H1 (cell line): Measurements from ENCODE around the gene CACNG8. TPM values are rescaled to one million over a fixed set of nuclear protein-coding genes. Genes with fewer than 3 reads are reported as not detected.

Experiments
- CTCF ChIA-PET: fragments of 300-600 bp; sonication (Branson Sonifier 250); formaldehyde crosslinking; loops from one replicate; lab custom pipeline; 2021; ENCODE audit not compliant: partially characterized antibody; lab: Charles Lee
- POLR2A ChIA-PET: fragments of 300-600 bp; sonication (Branson Sonifier 250); formaldehyde crosslinking; loops from one replicate; lab custom pipeline; 2021; ENCODE audit warnings: inconsistent platforms; ENCODE audit not compliant: partially characterized antibody; lab: Charles Lee
- DNase-seq, 2 experiments: peaks; one replicate each; pipeline versions ENCODE4 v3.0.0 to v3.0.0-alpha.2; 2010 to 2022; ENCODE audit warnings: low spot score in 2 of 2, low read depth in 1 of 2, mixed read lengths in 1 of 2
- FAIRE-seq: peaks from 2 replicates; lab custom pipeline; 2011; peaks lifted over from hg19 to GRCh38; lab: Jason Lieb, UNC
- H2AFZ ChIP-seq: 2 replicates; pipeline ENCODE4 v1.8.1; 2012; ENCODE audit warnings: low read length, inconsistent platforms
- H2AK5ac ChIP-seq: 2 replicates; pipeline ENCODE4 v1.6.1; 2013; ENCODE audit warnings: low read depth, low read length
- H2BK120ac ChIP-seq: replicated peaks from 2 replicates; pipeline ENCODE3; 2013; ENCODE audit warnings: low read depth, low read length, inconsistent platforms
- H2BK12ac ChIP-seq: 2 replicates; pipeline ENCODE4 v1.6.1; 2013; ENCODE audit warnings: low read depth, low read length
- H2BK15ac ChIP-seq: 2 replicates; pipeline ENCODE4 v1.6.1; 2013; ENCODE audit warnings: low read length
- H2BK20ac ChIP-seq: 2 replicates; pipeline ENCODE4 v1.6.1; 2013; ENCODE audit warnings: low read length
- H2BK5ac ChIP-seq: 2 replicates; pipeline ENCODE4 v1.6.1; 2013; ENCODE audit warnings: low read depth, low read length
- H3K14ac ChIP-seq: 2 replicates; pipeline ENCODE4 v1.6.1; 2013; ENCODE audit warnings: inconsistent platforms; ENCODE audit not compliant: insufficient read length
- H3K18ac ChIP-seq: 2 replicates; pipeline ENCODE4 v1.6.1; 2013; ENCODE audit warnings: low read length; ENCODE audit errors: extremely low read depth
- H3K23ac ChIP-seq: 2 replicates; pipeline ENCODE4 v1.6.1; 2013; ENCODE audit warnings: inconsistent platforms; ENCODE audit not compliant: insufficient read length
- H3K23me2 ChIP-seq: 2 replicates; pipeline ENCODE4 v1.6.1; 2013; ENCODE audit warnings: low read depth, low read length
- H3K27ac ChIP-seq: 2 replicates; pipeline ENCODE4 v1.6.1; 2011; ENCODE audit warnings: low read depth, low read length, inconsistent platforms
- H3K27me3 ChIP-seq, 4 experiments: replicated peaks in 1 of 4; 1 replicate in 1 of 4; 2 replicates in 3 of 4; pipeline versions ENCODE4 v1.6.1 to v1.8.1; 2011 to 2013; ENCODE audit warnings: low read length in 3 of 4, mild to moderate bottlenecking in 3 of 4, inconsistent platforms in 2 of 4, mixed read lengths in 2 of 4, moderate library complexity in 1 of 4; ENCODE audit not compliant: control insufficient read depth in 3 of 4, insufficient read depth in 3 of 4; ENCODE audit errors: extremely low read depth in 1 of 4
- H3K36me3 ChIP-seq, 4 experiments: 2 replicates each; pipeline versions ENCODE4 v1.6.1 to v1.8.1; 2011 to 2013; ENCODE audit warnings: mild to moderate bottlenecking in 4 of 4, low read length in 3 of 4, moderate library complexity in 2 of 4, control low read depth in 1 of 4, inconsistent platforms in 1 of 4; ENCODE audit not compliant: insufficient read depth in 4 of 4, control insufficient read depth in 2 of 4
- H3K4ac ChIP-seq: replicated peaks from 2 replicates; pipeline ENCODE3; 2013; ENCODE audit warnings: low read length, low read depth, mixed read lengths, inconsistent platforms; ENCODE audit not compliant: insufficient read length
- H3K4me1 ChIP-seq, 4 experiments: replicated peaks in 1 of 4; 1 replicate in 1 of 4; 2 replicates in 3 of 4; pipeline versions ENCODE4 v1.6.1 to v1.8.1; 2011 to 2013; ENCODE audit warnings: low read length in 3 of 4, inconsistent platforms in 2 of 4, mixed read lengths in 1 of 4; ENCODE audit not compliant: insufficient read depth in 4 of 4, control insufficient read depth in 3 of 4
- H3K4me2 ChIP-seq, 2 experiments: 2 replicates each; pipeline versions ENCODE4 v1.6.1 to v1.8.1; 2011 to 2013; ENCODE audit warnings: low read depth in 2 of 2, low read length in 2 of 2, control low read depth in 1 of 2, inconsistent platforms in 1 of 2, mild to moderate bottlenecking in 1 of 2; ENCODE audit not compliant: insufficient read depth in 1 of 2
- H3K4me3 ChIP-seq, 4 experiments: fragments of 200-600, 300-600 bp in 1 of 4; sonication (generic), shearing (Covaris generic), sonication (Bioruptor Twin) in 1 of 4; 2 replicates each; pipeline versions ENCODE4 v1.5.1 to v1.8.1; 2011 to 2016; ENCODE audit warnings: low read length in 4 of 4, low read depth in 3 of 4, control low read depth in 2 of 4, inconsistent platforms in 2 of 4, mild to moderate bottlenecking in 2 of 4, mixed read lengths in 1 of 4, moderate library complexity in 1 of 4; ENCODE audit not compliant: insufficient read depth in 2 of 4; ENCODE audit errors: extremely low read depth in 1 of 4
- H3K56ac ChIP-seq: replicated peaks from 2 replicates; pipeline ENCODE3; 2013; ENCODE audit warnings: low read depth, mild to moderate bottlenecking, mixed read lengths, low read length, inconsistent platforms; ENCODE audit not compliant: insufficient read length
- H3K79me1 ChIP-seq: 2 replicates; pipeline ENCODE4 v1.6.1; 2013; ENCODE audit warnings: low read depth, low read length, control low read depth
- H3K79me2 ChIP-seq, 2 experiments: 2 replicates each; pipeline versions ENCODE4 v1.6.1 to v1.8.1; 2012 to 2013; ENCODE audit warnings: low read length in 2 of 2, mild to moderate bottlenecking in 2 of 2, inconsistent platforms in 1 of 2; ENCODE audit not compliant: insufficient read depth in 2 of 2, control insufficient read depth in 1 of 2
- H3K9ac ChIP-seq, 4 experiments: replicated peaks in 1 of 4; 1 replicate in 1 of 4; 2 replicates in 3 of 4; pipeline versions ENCODE4 v1.6.1 to v1.8.1; 2011 to 2013; ENCODE audit warnings: low read depth in 3 of 4, low read length in 3 of 4, control low read depth in 2 of 4, mild to moderate bottlenecking in 2 of 4, moderate library complexity in 2 of 4, inconsistent platforms in 1 of 4; ENCODE audit errors: extremely low read depth in 1 of 4
- H3K9me3 ChIP-seq, 2 experiments: 2 replicates each; pipeline versions ENCODE4 v1.6.1 to v1.8.1; 2012 to 2013; ENCODE audit warnings: mild to moderate bottlenecking in 2 of 2, moderate library complexity in 2 of 2, control low read depth in 1 of 2, inconsistent platforms in 1 of 2, low read depth in 1 of 2, low read length in 1 of 2, mixed read lengths in 1 of 2; ENCODE audit not compliant: insufficient read depth in 2 of 2
- H4K20me1 ChIP-seq, 2 experiments: replicated peaks in 1 of 2; 2 replicates each; pipeline versions ENCODE3 to v1.8.1; 2011 to 2013; ENCODE audit warnings: inconsistent platforms in 2 of 2, low read length in 2 of 2, mild to moderate bottlenecking in 1 of 2; ENCODE audit not compliant: insufficient read depth in 2 of 2, control insufficient read depth in 1 of 2
- H4K5ac ChIP-seq: 2 replicates; pipeline ENCODE4 v1.6.1; 2013; ENCODE audit warnings: low read length, low read depth, mixed read lengths, inconsistent platforms; ENCODE audit not compliant: insufficient read length
- H4K8ac ChIP-seq: 2 replicates; pipeline ENCODE4 v1.8.0; 2013; ENCODE audit warnings: mild to moderate bottlenecking, moderate library complexity, low read length, inconsistent platforms; ENCODE audit not compliant: insufficient read depth; ENCODE audit errors: extremely low read depth
- H4K91ac ChIP-seq: replicated peaks from 2 replicates; pipeline ENCODE3; 2013; ENCODE audit warnings: low read length, mixed read lengths, inconsistent platforms; ENCODE audit not compliant: insufficient read length
- BACH1 ChIP-seq: IDR thresholded peaks from 2 replicates; pipeline ENCODE4 v1.6.1; 2012; ENCODE audit warnings: low read length, improper control_type of control experiment
- BCL11A ChIP-seq, 2 experiments: IDR thresholded peaks; one replicate each; pipeline ENCODE4 v1.6.1; 2011; ENCODE audit warnings: low read depth in 2 of 2, low read length in 2 of 2, mild to moderate bottlenecking in 2 of 2
- CBX5 ChIP-seq: fragments of 300-800, 300-1000 bp; sonication (generic); IDR thresholded peaks from 2 replicates; pipeline ENCODE4 v1.7.1; 2016; ENCODE audit warnings: antibody characterized with exemption, low read length, low read depth
- FOSL1 ChIP-seq: IDR thresholded peaks from 2 replicates; pipeline ENCODE4 v1.6.1; 2011; ENCODE audit warnings: mild to moderate bottlenecking, low read depth, low read length, moderate library complexity; ENCODE audit not compliant: insufficient read depth
- GTF2F1 ChIP-seq: IDR thresholded peaks from 2 replicates; pipeline ENCODE4 v1.6.1; 2012; ENCODE audit warnings: low read depth, low read length, improper control_type of control experiment, borderline replicate concordance
- JUN ChIP-seq: IDR thresholded peaks from 2 replicates; pipeline ENCODE4 v1.6.1; 2011; ENCODE audit warnings: low read depth, mild to moderate bottlenecking, improper control_type of control experiment, low read length
- POLR2A ChIP-seq, 2 experiments: IDR thresholded peaks; 1 replicate in 1 of 2; 2 replicates in 1 of 2; pipeline ENCODE4 v1.6.1; 2011; ENCODE audit warnings: low read depth in 2 of 2, low read length in 2 of 2, mild to moderate bottlenecking in 2 of 2; ENCODE audit errors: control extremely low read depth in 1 of 2
- SIRT6 ChIP-seq: IDR thresholded peaks from one replicate; pipeline ENCODE4 v1.7.1; 2012; ENCODE audit warnings: low read length, inconsistent platforms
- SIX5 ChIP-seq: IDR thresholded peaks from 2 replicates; pipeline ENCODE4 v1.6.1; 2011; ENCODE audit warnings: mild to moderate bottlenecking, low read depth, low read length
- SP2 ChIP-seq: IDR thresholded peaks from 2 replicates; pipeline ENCODE4 v1.6.1; 2012; ENCODE audit warnings: mild to moderate bottlenecking, low read length, inconsistent platforms
- TBP ChIP-seq: IDR thresholded peaks from 2 replicates; pipeline ENCODE4 v1.6.1; 2011; ENCODE audit warnings: low read depth, low read length, improper control_type of control experiment
- TEAD4 ChIP-seq: IDR thresholded peaks from 2 replicates; pipeline ENCODE4 v1.6.1; 2012; ENCODE audit warnings: low read depth, low read length, inconsistent platforms, mixed read lengths
- WGBS, 2 experiments: shearing (Covaris generic) in 1 of 2; methylation state at CpG; one replicate each; pipeline versions ENCODE4 v1.1.6 to v1.1.7; 2013 to 2015; ENCODE audit warnings: low lambda C conversion rate in 2 of 2, mixed read lengths in 2 of 2, inconsistent platforms in 1 of 2, low coverage in 1 of 2, missing lambda C conversion rate in 1 of 2; ENCODE audit not compliant: insufficient replicate concordance in 2 of 2, insufficient coverage in 1 of 2, insufficient read length in 1 of 2; ENCODE audit errors: extremely low coverage in 1 of 2, missing lambda C conversion rate in 1 of 2; 5-methylcytosine and 5-hydroxymethylcytosine counted together
- polyA plus RNA-seq, 7 experiments: library from polyadenylated mRNA; depleted of rRNA in 3 of 7; stranded (reverse) in 5 of 7; unstranded in 2 of 7; fragments of >200 nt in 5 of 7; fragments of 200-250 nt in 2 of 7; gene quantifications; 1 replicate in 5 of 7; 2 replicates in 1 of 7; 4 replicates in 1 of 7; pipeline versions ENCODE4 v1.2.1 to v1.2.3, GENCODE V29; 2011 to 2013; ENCODE audit warnings: missing spikeins in 2 of 7, mixed read lengths in 2 of 7
- total RNA-seq: library from RNA; stranded (reverse); fragmentation: NEBNext Ultra II Directional; extraction: Animal tissue kit (Norgen Biotek cat#: 25700); gene quantifications from 2 replicates; pipeline ENCODE4 v1.2.1, GENCODE V29; 2021

CACNG8 gene
- total and polyA plus RNA-seq, 2 of the 8 experiments (the other 6 are each of a cell fraction or from before 2014, with no cell fraction given) = 0.41 to 4.5 TPM

- H2BK20ac ChIP-seq = no peak overlapping the region
- H4K5ac ChIP-seq = peak overlapping the region; percentile 41
- DNase-seq (no peak), FAIRE-seq (no peak)
- no peak overlapping the region for H3K56ac ChIP-seq
- peak overlapping the region in 1 of 4 experiments; percentile 41; a peak in 1 of 7 replicates for H3K9ac ChIP-seq
- H3K27ac ChIP-seq = peak overlapping the region; percentile 77; the same call in 1 of the 2 replicates
- H3K4me2 ChIP-seq = peak overlapping the region; percentile 3 to 43; a peak in 3 of 4 replicates
- no peak overlapping the region for H2BK15ac ChIP-seq
- peak overlapping the region; percentile 17 for H2BK120ac ChIP-seq
- H3K79me1 ChIP-seq = no peaks in the 10 kb centered on the region
- H2BK5ac ChIP-seq = peak overlapping the region; percentile 91; the same call in 1 of the 2 replicates
- H4K20me1 ChIP-seq = no peaks in the 10 kb centered on the region
- CTCF ChIA-PET = interaction anchor here (0.6 to 2.1 kb wide), 6 partner anchors 11 to 184 kb away, joined by 3 to 9 read pairs (median 4); no protein-coding TSS in a partner anchor
- H3K79me2 ChIP-seq = no peaks in the 10 kb centered on the region
- H4K8ac ChIP-seq = no peak overlapping the region
- no peak overlapping the region for H2BK12ac ChIP-seq
- no peak overlapping the region for H3K14ac ChIP-seq
- H3K4ac ChIP-seq = no peak overlapping the region
- no peak overlapping the region for H3K23ac ChIP-seq
- H2AFZ ChIP-seq = peak overlapping the region; percentile 87; the same call in 1 of the 2 replicates
- WGBS, 2 experiments = 21% methylated on average over 4 of the region's 4 CpGs; no CpG with 5 or more reads in 1 of the 2 experiments
- no peak overlapping the region for H4K91ac ChIP-seq
- POLR2A ChIA-PET = interaction anchor here (0.6 to 1.4 kb wide), 13 partner anchors 8 to 1562 kb away, joined by 3 to 8 read pairs (median 4); no protein-coding TSS in a partner anchor
- H3K18ac ChIP-seq = 0 out of 2 replicates have a peak overlapping the region, but pooled peaks have one; percentile 9
- H3K9me3 ChIP-seq = no peaks in the 10 kb centered on the region
- H3K4me3 ChIP-seq = peak overlapping the region in 2 of 4 experiments; percentile 7 to 9; a peak in 1 of 8 replicates
- H2AK5ac ChIP-seq = no peak overlapping the region
- H3K27me3 ChIP-seq = no peaks in the 10 kb centered on the region
- peaks cover 2 to 14% (median 5%) of the 10 kb centered on the region in 4 experiments; a peak in 6 of 7 replicates for H3K4me1 ChIP-seq
- no peaks in the 10 kb centered on the region for H3K36me3 ChIP-seq
- H3K23me2 ChIP-seq = no peaks in the 10 kb centered on the region
- TF ChIP-seq SIRT6 = no peak
- TF ChIP-seq JUN = no peak
- 0 out of 2 replicates have a peak, but pooled peaks have one; percentile 16 for TF ChIP-seq BACH1
- TF ChIP-seq TBP = no peak
- no peak for TF ChIP-seq FOSL1
- no peak for TF ChIP-seq TEAD4
- TF ChIP-seq POLR2A (IDR thresholded peaks at IDR 0.05; ENCODE audit: control extremely low read depth in 1 of 2, low read depth in 2 of 2, low read length in 2 of 2) = peak in 1 of 2 experiments; percentile 41; a peak in 1 of 3 replicates
- no peak for TF ChIP-seq GTF2F1
- no peak for TF ChIP-seq CBX5
- no peak for TF ChIP-seq SP2
- TF ChIP-seq SIX5 = no peak
- TF ChIP-seq BCL11A (IDR thresholded peaks at IDR 0.05; ENCODE audit: low read depth in 2 of 2, low read length in 2 of 2) = no peak
Observed at GRCh38 chr19:54035215-54036178, 72.8 kb downstream of the CACNG8 start.
